SK-N-SH (cell line): Measurements from ENCODE around the gene OR52B6. TPM values are rescaled to one million over a fixed set of nuclear protein-coding genes. Genes with fewer than 3 reads are reported as not detected.
"Not testable (repeated sequence)": the region's sequence is repeated elsewhere in the genome, so short reads cannot be mapped to it uniquely, and the experiment has no call there.

Experiments
- CTCF ChIA-PET: fragments of 300-600, 350-600 bp; formaldehyde crosslinking; extraction: SDS; loops from one replicate; lab custom pipeline; 2021; lab: Yijun Ruan, JAX
- POLR2A ChIA-PET: fragments of 350-600 bp; sonication (Branson Sonifier 250); formaldehyde crosslinking; extraction: SDS; loops from one replicate; lab custom pipeline; 2020; ENCODE audit warnings: antibody characterized with exemption, inconsistent platforms; lab: Yijun Ruan, JAX
- DNase-seq: peaks from one replicate; pipeline ENCODE4 v3.0.0; 2012
- H2AFZ ChIP-seq: fragments of 200-600 bp; sonication (generic); 2 replicates; pipeline ENCODE4 v1.8.1; 2016; ENCODE audit warnings: antibody characterized with exemption, mild to moderate bottlenecking, low read depth
- H3F3A ChIP-seq: fragments of 200-600 bp; sonication (generic); replicated peaks from 2 replicates; pipeline ENCODE3; 2016; ENCODE audit warnings: antibody characterized with exemption, mild to moderate bottlenecking; ENCODE audit not compliant: insufficient read depth
- H3K27ac ChIP-seq, 2 experiments: fragments of 200-500 bp in 1 of 2; fragments of 200-600 bp in 1 of 2; sonication (Bioruptor generic) in 1 of 2; sonication (generic), shearing (Covaris generic) in 1 of 2; 2 replicates each; pipeline versions ENCODE4 v1.5.1 to v1.6.1; 2014 to 2016; ENCODE audit warnings: low read depth in 2 of 2, inconsistent platforms in 1 of 2, low read length in 1 of 2, mild to moderate bottlenecking in 1 of 2, mixed read lengths in 1 of 2
- H3K27me3 ChIP-seq: fragments of 200-600 bp; sonication (generic), shearing (Covaris generic); 2 replicates; pipeline ENCODE4 v1.6.1; 2016; ENCODE audit warnings: mixed run types; ENCODE audit not compliant: insufficient read depth
- H3K36me3 ChIP-seq, 2 experiments: fragments of 200-500 bp in 1 of 2; fragments of 200-600 bp in 1 of 2; sonication (Bioruptor generic) in 1 of 2; sonication (generic) in 1 of 2; replicated peaks in 1 of 2; 2 replicates each; pipeline versions ENCODE3 to v1.5.1; 2014 to 2016; ENCODE audit warnings: low read length in 1 of 2, mild to moderate bottlenecking in 1 of 2; ENCODE audit not compliant: insufficient read depth in 2 of 2, control insufficient read depth in 1 of 2
- H3K4me1 ChIP-seq, 2 experiments: fragments of 200-500 bp in 1 of 2; fragments of 200-600 bp in 1 of 2; sonication (Bioruptor generic) in 1 of 2; sonication (generic), shearing (Covaris generic) in 1 of 2; 2 replicates each; pipeline versions ENCODE4 v1.5.1 to v1.6.1; 2014 to 2016; ENCODE audit warnings: low read depth in 1 of 2, low read length in 1 of 2, mixed run types in 1 of 2; ENCODE audit not compliant: insufficient read depth in 2 of 2, control insufficient read depth in 1 of 2
- H3K4me2 ChIP-seq: fragments of 200-600 bp; sonication (generic), shearing (Covaris generic); 2 replicates; pipeline ENCODE4 v1.6.1; 2017; ENCODE audit warnings: mixed run types
- H3K4me3 ChIP-seq, 2 experiments: fragments of 200-500 bp in 1 of 2; fragments of 200-600 bp in 1 of 2; sonication (Bioruptor generic) in 1 of 2; sonication (generic), shearing (Covaris generic) in 1 of 2; 2 replicates each; pipeline versions ENCODE4 v1.5.1 to v1.8.1; 2014 to 2016; ENCODE audit warnings: low read depth in 2 of 2, inconsistent platforms in 1 of 2, low read length in 1 of 2, mild to moderate bottlenecking in 1 of 2, mixed read lengths in 1 of 2, moderate library complexity in 1 of 2
- H3K79me2 ChIP-seq: fragments of 200-600 bp; sonication (generic); 2 replicates; pipeline ENCODE4 v1.8.1; 2017; ENCODE audit warnings: mild to moderate bottlenecking; ENCODE audit not compliant: insufficient read depth
- H3K9ac ChIP-seq: fragments of 200-600 bp; sonication (generic); 2 replicates; pipeline ENCODE4 v1.6.1; 2017; ENCODE audit warnings: mixed run types
- H3K9me2 ChIP-seq: fragments of 200-600 bp; sonication (generic); 2 replicates; pipeline ENCODE4 v1.6.1; 2017; ENCODE audit warnings: mixed run types
- H3K9me3 ChIP-seq: fragments of 200-600 bp; sonication (generic); 2 replicates; pipeline ENCODE4 v1.6.1; 2017; ENCODE audit warnings: mixed run types, mild to moderate bottlenecking, moderate library complexity
- H4K20me1 ChIP-seq: fragments of 200-600 bp; sonication (generic); 2 replicates; pipeline ENCODE4 v1.6.1; 2017; ENCODE audit warnings: mild to moderate bottlenecking, mixed run types; ENCODE audit not compliant: insufficient read depth
- CHD2 ChIP-seq: fragments of 150-350 bp; IDR thresholded peaks from 2 replicates; pipeline ENCODE4 v1.6.1; 2018; ENCODE audit warnings: low read length; ENCODE audit not compliant: partially characterized antibody
- ELF1 ChIP-seq: IDR thresholded peaks from 2 replicates; pipeline ENCODE4 v1.4.0; 2012
- FOSL2 ChIP-seq: IDR thresholded peaks from 2 replicates; pipeline ENCODE4 v1.4.0; 2012; ENCODE audit warnings: low read depth, mild to moderate bottlenecking, moderate library complexity, borderline replicate concordance
- FOXM1 ChIP-seq: IDR thresholded peaks from 2 replicates; pipeline ENCODE4 v1.4.0; 2012; ENCODE audit warnings: low read depth, mild to moderate bottlenecking
- MXI1 ChIP-seq: IDR thresholded peaks from 2 replicates; pipeline ENCODE4 v1.6.1; 2012; ENCODE audit warnings: mild to moderate bottlenecking, low read depth, low read length, improper control_type of control experiment
- RFX5 ChIP-seq: IDR thresholded peaks from 2 replicates; pipeline ENCODE4 v1.6.1; 2012; ENCODE audit warnings: mild to moderate bottlenecking, improper control_type of control experiment, low read length
- SIN3A ChIP-seq: IDR thresholded peaks from 2 replicates; pipeline ENCODE4 v1.6.1; 2012; ENCODE audit warnings: low read depth, mild to moderate bottlenecking, low read length, moderate library complexity, borderline replicate concordance
- SMC3 ChIP-seq: IDR thresholded peaks from 2 replicates; pipeline ENCODE4 v1.6.1; 2012; ENCODE audit warnings: low read depth, low read length, improper control_type of control experiment
- WGBS: methylation state at CpG from one replicate; pipeline ENCODE4 v1.1.6; 2017; ENCODE audit warnings: low lambda C conversion rate; 5-methylcytosine and 5-hydroxymethylcytosine counted together
- polyA plus RNA-seq, 3 experiments: library from polyadenylated mRNA; depleted of rRNA; stranded (reverse); fragments of >200 nt; gene quantifications; 2 replicates each; pipeline ENCODE4 v1.2.3, GENCODE V29; 2012
- TF ChIP-seq, protein P1 (sequence below): IDR thresholded peaks from 2 replicates; pipeline ENCODE4 v1.4.0; 2012; ENCODE audit warnings: low read depth, borderline replicate concordance

Gene OR52B6
- polyA plus RNA-seq, 1 of the 3 experiments (the other 2 are of a cell fraction), result not detected

DNA sequence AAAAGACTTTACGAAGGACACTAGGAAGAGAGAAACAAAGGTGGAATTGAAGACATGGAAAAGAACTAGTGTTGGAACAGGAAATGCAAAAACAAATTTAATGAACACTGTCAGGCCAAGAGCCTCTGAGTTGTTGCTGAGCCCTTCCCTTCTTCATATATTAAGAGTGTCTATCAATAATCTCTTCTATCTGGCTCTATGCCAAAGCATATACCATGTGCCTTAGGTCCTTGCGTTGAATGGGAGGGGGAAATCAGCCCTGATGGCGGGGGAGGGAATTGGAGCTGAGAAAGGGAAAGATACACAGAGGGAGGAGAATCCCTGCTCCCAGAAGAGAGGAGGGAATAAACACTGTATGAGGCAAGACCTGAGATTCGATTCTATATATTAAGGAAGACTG, 5.5 kb upstream of the OR52B6 start (continued):
- TF ChIP-seq, protein P1, sequence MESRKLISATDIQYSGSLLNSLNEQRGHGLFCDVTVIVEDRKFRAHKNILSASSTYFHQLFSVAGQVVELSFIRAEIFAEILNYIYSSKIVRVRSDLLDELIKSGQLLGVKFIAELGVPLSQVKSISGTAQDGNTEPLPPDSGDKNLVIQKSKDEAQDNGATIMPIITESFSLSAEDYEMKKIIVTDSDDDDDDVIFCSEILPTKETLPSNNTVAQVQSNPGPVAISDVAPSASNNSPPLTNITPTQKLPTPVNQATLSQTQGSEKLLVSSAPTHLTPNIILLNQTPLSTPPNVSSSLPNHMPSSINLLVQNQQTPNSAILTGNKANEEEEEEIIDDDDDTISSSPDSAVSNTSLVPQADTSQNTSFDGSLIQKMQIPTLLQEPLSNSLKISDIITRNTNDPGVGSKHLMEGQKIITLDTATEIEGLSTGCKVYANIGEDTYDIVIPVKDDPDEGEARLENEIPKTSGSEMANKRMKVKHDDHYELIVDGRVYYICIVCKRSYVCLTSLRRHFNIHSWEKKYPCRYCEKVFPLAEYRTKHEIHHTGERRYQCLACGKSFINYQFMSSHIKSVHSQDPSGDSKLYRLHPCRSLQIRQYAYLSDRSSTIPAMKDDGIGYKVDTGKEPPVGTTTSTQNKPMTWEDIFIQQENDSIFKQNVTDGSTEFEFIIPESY, result no peak

DNA sequence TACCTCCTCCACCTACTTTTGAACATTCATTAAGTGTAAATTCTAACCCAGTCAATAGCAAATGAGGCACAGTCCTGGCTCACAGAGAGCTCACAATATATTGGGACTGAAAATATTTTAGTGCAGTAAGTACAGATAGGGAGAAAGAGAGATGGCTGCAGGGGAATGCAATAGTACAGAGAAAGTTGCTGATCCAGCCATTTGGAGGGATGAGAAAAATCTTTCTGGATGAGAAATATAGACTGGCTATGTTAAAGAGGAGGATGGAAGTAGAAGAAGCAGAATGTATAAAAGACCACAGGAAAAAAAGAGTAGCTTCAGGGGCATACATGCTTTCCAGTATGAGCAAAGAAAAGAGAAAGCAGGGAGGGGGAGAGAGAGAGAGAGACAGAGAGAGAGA, 3.6 kb upstream of the OR52B6 start:
- no peaks in the 10 kb centered on the region for H3K4me1 ChIP-seq
- H3K27me3 ChIP-seq, result peaks cover 24% of the 10 kb centered on the region
- TF ChIP-seq FOSL2 (no peak), RFX5 (no peak), FOXM1 (no peak), CHD2 (no peak), SIN3A (no peak), MXI1 (no peak)
- TF ChIP-seq, all 33 proteins: peak for 0
- no peak overlapping the region for H3K4me3 ChIP-seq
- no peaks in the 10 kb centered on the region for H4K20me1 ChIP-seq
- no peaks in the 10 kb centered on the region for H3K79me2 ChIP-seq
- H3K9me2 ChIP-seq, result no peaks in the 10 kb centered on the region
- H3K4me2 ChIP-seq, result no peak overlapping the region
- no peaks in the 10 kb centered on the region for H3F3A ChIP-seq
- H2AFZ ChIP-seq, result no peak overlapping the region
- no peak overlapping the region for H3K27ac ChIP-seq
- POLR2A ChIA-PET, result no interaction called here
- no peak overlapping the region for H3K9ac ChIP-seq
- CTCF ChIA-PET, result no interaction called here
- no peaks in the 10 kb centered on the region for H3K9me3 ChIP-seq
- no peaks in the 10 kb centered on the region for H3K36me3 ChIP-seq
- no peak for DNase-seq

DNA sequence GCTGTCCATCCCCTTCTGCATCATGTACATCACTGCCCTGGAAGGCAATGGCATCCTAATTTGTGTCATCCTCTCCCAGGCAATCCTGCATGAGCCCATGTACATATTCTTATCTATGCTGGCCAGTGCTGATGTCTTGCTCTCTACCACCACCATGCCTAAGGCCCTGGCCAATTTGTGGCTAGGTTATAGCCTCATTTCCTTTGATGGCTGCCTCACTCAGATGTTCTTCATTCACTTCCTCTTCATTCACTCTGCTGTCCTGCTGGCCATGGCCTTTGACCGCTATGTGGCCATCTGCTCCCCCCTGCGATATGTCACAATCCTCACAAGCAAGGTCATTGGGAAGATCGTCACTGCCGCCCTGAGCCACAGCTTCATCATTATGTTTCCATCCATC, 337 bp downstream of the OR52B6 start:
- Histone ChIP-seq H3K36me3 (no peaks in the 10 kb centered on the region), H3K27me3 (peaks cover 29% of the 10 kb centered on the region), H3F3A (no peaks in the 10 kb centered on the region), H3K27ac (no peak overlapping the region), H3K9me3 (no peaks in the 10 kb centered on the region), H3K9me2 (no peaks in the 10 kb centered on the region), H3K9ac (no peak overlapping the region), H3K4me3 (no peak overlapping the region), H3K4me1 (no peaks in the 10 kb centered on the region), H4K20me1 (no peaks in the 10 kb centered on the region), H3K79me2 (no peaks in the 10 kb centered on the region), H2AFZ (no peak overlapping the region), H3K4me2 (no peak overlapping the region)
- 21% methylated on average over 4 of the region's 4 CpGs for WGBS
- TF ChIP-seq SIN3A (no peak), SMC3 (no peak), ELF1 (no peak), FOXM1 (no peak)
- DNase-seq, result no peak
- POLR2A ChIA-PET, result no interaction called here
- CTCF ChIA-PET, result no interaction called here

DNA sequence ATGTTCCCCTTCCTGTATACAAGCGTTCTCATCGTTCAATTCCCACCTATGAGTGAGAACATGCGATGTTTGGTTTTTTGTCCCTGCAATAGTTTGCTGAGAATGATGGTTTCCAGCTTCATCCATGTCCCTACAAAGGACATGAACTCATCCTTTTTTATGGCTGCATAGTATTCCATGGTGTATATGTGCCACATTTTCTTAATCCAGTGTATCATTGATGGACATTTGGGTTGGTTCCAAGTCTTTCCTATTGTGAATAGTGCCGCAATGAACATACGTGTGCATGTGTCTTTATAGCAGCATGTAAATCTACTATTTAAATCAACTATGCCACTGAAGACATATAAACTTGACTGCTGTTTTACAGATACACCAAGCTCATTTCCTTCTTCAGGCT, 3.8 kb downstream of the OR52B6 start:
- H3K4me2 ChIP-seq, H3F3A ChIP-seq, DNase-seq, H4K20me1 ChIP-seq, H2AFZ ChIP-seq, CTCF ChIA-PET, H3K9ac ChIP-seq, H3K9me2 ChIP-seq, H3K27ac ChIP-seq, POLR2A ChIA-PET, H3K79me2 ChIP-seq, H3K4me1 ChIP-seq, H3K36me3 ChIP-seq, H3K9me3 ChIP-seq, H3K4me3 ChIP-seq: not testable (repeated sequence)
- peaks cover 24% of the 10 kb centered on the region; the same call in 1 of the 2 replicates for H3K27me3 ChIP-seq
- WGBS, result 18% methylated on average over 5 of the region's 5 CpGs

DNA sequence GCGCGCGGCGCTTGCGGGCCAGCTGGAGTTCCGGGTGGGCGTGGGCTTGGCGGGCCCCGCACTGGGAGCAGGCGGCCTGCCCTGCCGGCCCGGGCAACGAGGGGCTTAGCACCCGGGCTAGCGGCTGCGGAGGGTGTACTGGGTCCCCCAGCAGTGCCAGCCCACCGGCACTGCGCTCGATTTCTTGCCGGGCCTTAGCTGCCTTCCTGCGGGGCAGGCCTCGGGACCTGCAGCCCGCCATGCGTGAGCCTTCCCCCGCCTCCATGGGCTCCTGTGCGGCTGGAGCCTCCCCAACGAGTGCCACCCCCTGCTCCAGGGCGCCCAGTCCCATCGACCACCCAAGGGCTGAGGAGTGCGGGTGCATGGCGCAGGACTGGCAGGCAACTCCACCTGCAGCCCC, 9.2 kb downstream of the OR52B6 start:
- H3K4me3 ChIP-seq, H3K36me3 ChIP-seq, H3K4me1 ChIP-seq, H3K9ac ChIP-seq, POLR2A ChIA-PET, H3K4me2 ChIP-seq, H3K27ac ChIP-seq, CTCF ChIA-PET, H3K79me2 ChIP-seq, H3F3A ChIP-seq, DNase-seq, H3K9me2 ChIP-seq, H4K20me1 ChIP-seq, H2AFZ ChIP-seq, H3K9me3 ChIP-seq: not testable (repeated sequence)
- peaks cover 16% of the 10 kb centered on the region for H3K27me3 ChIP-seq
- WGBS, result 81% methylated on average over 6 of the region's 31 CpGs
